Embryonic facial prominence (tissue), 1 donor: ENCODE results near the gene PMM1.
"Not testable (repeated sequence)": the region's sequence is repeated elsewhere in the genome, so short reads cannot be mapped to it uniquely, and the experiment has no call there.

Experiments
- DNase-seq: peaks from one replicate; pipeline ENCODE4 v3.0.0-alpha.2; 2016; ENCODE audit errors: extremely low spot score

The PMM1 gene

GRCh38 chr22:41596776-41597634, 7.4 kb upstream of the PMM1 start:
- DNase-seq, result no peak

GRCh38 chr22:41595703-41596102, 6.1 kb upstream of the PMM1 start:
- DNase-seq, result no peak

GRCh38 chr22:41593336-41593960, 3.8 kb upstream of the PMM1 start:
- DNase-seq, result not testable (repeated sequence)

- DNase-seq, result no peak
Observed at GRCh38 chr22:41587347-41587723, 2.3 kb downstream of the PMM1 start.

GRCh38 chr22:41585898-41586297, 3.7 kb downstream of the PMM1 start:
- DNase-seq, result no peak

- DNase-seq, result no peak
Observed at GRCh38 chr22:41584881-41585280, 4.8 kb downstream of the PMM1 start.

- DNase-seq, result no peak
Observed at GRCh38 chr22:41582694-41583093, 6.9 kb downstream of the PMM1 start.

DNA sequence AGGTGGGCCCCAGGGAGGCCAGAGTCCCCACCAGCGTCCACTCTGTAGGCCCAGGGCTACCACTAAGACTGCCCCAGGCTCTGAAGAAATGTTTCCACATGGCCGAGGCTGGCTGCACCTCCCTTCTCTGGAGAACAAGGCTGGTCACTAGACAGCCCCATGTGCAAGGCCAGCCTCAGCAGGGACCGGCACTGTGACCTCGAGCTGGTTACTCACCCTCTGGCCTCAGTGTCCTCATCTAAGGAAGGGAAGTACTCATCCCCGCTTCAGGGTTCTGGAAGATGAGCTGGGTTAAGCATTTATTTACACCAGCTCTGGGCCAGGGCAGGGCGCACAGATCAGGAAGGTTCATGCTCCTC, 9.7 kb downstream of the PMM1 start:
- no peak for DNase-seq

GRCh38 chr22:41579297-41579996, 10.2 kb downstream of the PMM1 start:
- DNase-seq, result no peak

- no peak for DNase-seq
Observed at GRCh38 chr22:41578818-41579217, 10.8 kb downstream of the PMM1 start.

GRCh38 chr22:41578114-41578513, 11.5 kb downstream of the PMM1 start:
- no peak for DNase-seq

DNA sequence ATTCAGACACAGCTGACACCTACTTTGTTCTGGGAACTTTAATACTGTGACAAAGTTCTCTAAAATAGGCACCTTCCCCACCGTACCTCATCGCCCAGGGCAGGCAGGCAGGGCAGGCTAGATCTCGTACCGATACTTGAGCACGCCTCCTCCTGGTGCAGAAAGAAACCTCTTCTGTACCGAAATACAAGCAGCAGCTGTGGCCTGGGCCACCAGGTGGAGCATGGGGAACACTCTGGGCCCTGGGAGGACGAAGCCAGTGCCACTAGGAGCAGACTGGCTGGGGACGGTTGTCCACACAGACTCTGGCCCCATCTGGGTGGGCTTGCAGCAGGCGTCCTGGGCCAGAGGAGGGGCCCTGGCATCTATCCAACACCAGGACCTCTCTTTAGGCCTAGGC, 12.8 kb downstream of the PMM1 start:
- DNase-seq, result no peak

DNA sequence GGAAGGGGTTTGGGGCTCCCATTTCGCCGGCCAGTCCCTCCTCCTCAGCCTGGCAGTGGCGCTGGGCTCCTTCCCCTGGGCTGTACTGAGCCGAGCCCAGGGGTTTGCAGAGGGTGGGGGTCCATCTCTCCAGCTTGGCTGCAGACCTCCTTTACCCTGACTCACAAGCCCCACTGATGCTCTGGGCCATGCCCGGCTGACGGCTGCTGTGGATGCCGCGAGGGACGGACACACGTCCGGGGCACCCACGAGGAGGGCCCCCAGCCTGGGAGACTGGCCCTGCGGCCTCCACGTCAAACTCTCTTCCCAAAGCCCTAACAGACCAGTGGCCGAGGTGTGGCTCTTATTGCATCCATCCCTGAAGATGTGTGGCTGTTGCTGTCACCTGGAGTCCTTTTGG, 14.1 kb downstream of the PMM1 start:
- no peak for DNase-seq

DNA sequence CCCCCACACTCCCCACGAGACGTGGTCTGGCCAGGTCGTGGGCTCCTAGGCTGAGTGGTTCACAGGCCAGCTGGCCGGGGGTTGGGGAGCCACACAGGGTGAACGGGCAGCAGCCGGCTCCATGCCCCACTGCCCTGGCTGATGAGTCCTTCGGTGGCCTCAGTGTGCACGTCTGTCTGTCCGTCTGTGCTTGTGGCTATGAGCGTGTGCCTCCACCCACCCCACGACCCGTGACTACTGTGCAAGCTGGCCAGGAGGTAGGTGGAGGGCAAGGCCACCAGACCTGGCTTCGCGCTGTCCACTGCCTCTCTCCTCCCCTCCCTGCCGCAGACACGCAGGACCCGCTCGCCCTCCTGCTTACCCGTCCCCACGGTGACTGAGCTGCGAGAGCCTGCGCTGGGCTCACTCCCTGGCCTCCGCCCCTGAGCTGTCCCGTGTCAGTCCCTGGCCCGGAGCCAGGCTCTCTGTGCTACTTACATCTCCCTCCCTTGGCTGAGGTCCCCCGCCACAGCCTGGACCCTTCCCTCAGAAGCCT, 14.7 kb downstream of the PMM1 start:
- no peak for DNase-seq

- DNase-seq, result no peak
Observed at GRCh38 chr22:41573677-41574076, 16.0 kb downstream of the PMM1 start.

GRCh38 chr22:41572305-41572704, 17.3 kb downstream of the PMM1 start:
- DNase-seq, result not testable (repeated sequence)

GRCh38 chr22:41571786-41572185, 17.9 kb downstream of the PMM1 start:
- DNase-seq, result no peak

DNA sequence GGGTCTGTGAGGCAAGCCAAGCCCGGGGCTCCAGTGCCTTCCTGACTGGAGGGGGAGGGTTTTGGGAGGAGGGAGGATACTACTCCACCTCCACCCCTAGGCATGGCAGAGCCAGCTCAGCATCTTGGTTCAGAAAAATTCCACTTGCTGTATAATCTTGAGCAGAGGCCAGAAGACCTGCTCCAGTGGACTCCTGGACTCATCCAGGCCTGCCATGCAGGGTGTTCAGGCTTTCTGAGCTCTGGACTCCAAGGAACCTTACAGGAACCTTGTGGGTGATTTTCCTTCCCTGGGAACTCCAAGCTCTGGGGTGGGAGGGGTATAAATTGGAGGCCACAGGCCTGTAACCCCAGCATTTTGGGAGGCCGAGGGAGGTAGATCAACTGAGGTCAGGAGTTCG, 19.4 kb downstream of the PMM1 start:
- no peak for DNase-seq

DNA sequence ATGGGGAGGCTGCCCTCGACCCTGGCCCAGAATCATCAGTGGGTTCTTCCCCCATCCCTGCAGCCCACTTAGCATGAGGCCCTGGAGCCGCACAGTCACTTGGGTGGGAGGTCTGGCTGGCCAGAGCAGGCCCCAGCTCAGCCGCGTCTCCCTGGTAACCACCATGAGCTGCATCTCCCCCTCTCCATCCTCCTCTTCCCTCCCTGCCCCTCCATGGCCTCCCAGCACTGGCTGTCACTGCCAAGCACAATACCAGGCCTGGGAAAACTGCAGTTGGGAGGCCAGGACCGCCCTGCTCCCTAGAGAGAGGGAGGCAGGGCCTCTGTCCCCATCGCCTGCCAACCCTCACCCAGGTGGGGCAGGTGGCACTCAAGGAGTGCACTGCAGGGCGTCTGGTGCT, 20.8 kb downstream of the PMM1 start:
- DNase-seq, result no peak

GRCh38 chr22:41567512-41567768, 22.2 kb downstream of the PMM1 start:
- DNase-seq, result no peak

DNA sequence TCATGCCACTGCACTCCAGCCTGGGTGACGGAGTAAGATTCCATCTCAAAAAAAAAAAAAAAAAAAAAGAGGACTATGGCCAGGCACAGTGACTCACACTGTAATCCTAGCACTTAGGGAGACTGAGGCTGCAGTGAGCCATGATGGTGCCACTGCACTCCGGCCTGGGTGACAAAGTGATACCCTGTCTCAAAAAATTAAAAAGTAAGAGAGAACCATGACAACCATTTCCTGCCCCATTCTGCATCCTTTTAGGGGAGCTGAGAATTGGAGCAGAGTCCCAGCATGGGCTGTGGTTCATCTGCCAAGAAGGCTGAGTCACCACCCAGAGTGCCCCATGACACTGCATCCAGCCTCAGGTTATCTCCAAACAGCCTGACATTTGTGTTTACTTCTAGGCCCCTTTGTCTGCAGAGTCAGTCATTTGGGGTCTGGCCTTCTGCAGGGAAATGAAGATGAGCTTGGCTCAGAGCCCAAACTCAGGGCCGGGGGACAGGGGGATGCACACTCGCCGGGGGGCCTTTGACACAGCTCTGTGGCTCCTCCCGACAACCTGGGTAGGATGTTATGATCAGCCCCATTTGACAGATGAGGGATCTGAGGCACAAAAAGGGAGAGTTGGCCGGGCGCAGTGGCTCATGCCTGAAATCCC, 24.1 kb downstream of the PMM1 start:
- DNase-seq, result no peak

- no peak for DNase-seq
Observed at GRCh38 chr22:41564563-41564962, 25.1 kb downstream of the PMM1 start.
